ENCODE data around the gene GH1. TPM values are rescaled to one million over a fixed set of nuclear protein-coding genes. Genes with fewer than 3 reads are reported as not detected.
"Not testable (repeated sequence)": the region's sequence is repeated elsewhere in the genome, so short reads cannot be mapped to it uniquely, and the experiment has no call there.

Gene GH1
- total RNA-seq, 1 experiment from 2014 or later = not detected

DNA sequence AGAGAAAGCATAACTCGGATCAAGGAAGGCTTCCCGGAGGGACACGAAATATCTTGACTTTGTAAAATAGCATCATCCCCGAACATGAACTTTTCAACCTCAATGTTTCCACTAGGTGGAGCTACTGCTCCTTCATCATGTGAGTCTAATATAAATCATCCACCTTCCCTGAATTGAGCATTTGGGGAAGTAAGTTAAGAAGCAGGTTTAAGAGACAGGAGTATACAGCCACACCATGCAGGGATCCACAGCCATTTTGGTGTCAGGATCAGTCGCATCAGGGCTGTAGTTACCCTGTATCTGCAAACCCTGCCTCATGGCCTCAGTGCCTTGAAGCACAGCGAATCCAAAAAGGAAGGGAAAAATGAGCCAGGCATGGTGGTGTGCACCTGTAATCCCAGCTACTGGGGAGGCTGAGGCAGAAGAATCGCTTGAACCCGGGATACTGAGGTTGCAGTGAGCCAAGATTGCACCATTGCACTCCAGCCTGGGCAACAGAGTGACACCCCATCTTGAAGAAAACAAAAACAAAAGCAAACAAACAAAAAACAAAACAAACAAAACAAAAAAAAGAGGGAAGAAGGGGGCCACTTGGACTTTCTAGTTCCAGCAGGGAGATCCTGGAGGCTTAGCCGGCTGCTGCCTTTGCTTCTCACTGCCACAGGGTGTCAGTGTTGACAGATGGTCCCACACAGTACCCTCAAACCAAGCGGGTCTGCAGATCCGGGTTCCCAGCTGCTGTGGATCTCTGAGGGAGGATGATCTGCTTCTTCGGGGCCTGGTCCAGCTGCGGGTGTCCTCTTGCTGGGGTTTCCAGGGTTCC lies 29.4 kb downstream of the GH1 start:
- not testable (repeated sequence) for H3K36me3 ChIP-seq; H3K27ac ChIP-seq; H3K4me3 ChIP-seq; H3K4me1 ChIP-seq (replicated peaks); H3K9me3 ChIP-seq (replicated peaks)
- peaks cover 11% of the 10 kb centered on the region for H3K27me3 ChIP-seq (replicated peaks)
- peak in 1 of 2 experiments; percentile 52 for DNase-seq (ENCODE audit: low read depth in 1 of 2, low spot score in 2 of 2)

DNA sequence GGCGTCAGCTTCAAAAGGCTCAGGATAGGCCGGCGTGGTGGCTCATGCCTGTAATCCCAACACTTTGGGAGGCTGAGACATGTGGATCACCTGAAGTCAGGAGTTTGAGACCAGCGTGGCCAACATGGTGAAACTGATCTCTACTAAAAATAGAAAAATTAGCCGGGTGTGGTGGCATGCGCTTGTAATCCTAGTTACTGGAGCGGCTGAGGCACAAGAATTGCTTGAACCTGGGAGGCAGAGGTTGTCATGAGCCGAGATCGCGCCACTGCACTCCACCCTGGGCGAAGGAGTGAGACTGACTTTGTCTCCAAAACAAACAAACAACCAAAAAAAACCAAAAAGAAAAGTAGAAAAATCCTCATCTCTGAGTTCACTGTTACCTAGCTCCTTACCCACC lies 33.5 kb downstream of the GH1 start:
- not testable (repeated sequence) for H3K9me3 ChIP-seq (replicated peaks); H3K36me3 ChIP-seq; H3K27me3 ChIP-seq (replicated peaks); H3K27ac ChIP-seq; H3K4me3 ChIP-seq; H3K4me1 ChIP-seq (replicated peaks)
- peak in 1 of 2 experiments; percentile 27 for DNase-seq (ENCODE audit: low read depth in 1 of 2, low spot score in 2 of 2)

DNA sequence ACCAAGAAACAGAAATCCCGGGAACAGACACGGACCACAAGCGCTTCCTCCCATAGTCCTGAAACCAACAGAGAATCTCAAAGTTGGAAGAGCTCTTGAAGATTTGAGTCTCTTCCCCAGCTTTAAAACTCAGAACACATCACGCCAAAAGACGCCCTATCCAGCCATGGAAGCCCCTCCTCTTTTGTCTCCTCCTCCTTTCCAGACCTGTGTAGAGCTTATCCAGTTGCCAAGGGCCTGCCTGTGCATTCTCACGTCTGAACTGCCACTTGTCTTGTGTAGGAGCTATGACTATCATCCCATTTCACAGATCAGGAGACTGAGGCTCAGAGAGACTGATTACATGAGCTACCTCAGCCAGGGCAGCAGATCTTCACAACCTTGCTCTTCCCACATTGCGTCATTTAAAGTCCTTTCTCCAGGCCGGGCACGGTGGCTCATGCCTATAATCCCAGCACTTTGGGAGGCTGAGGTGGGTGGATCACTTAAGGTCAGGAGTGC lies 36.0 kb downstream of the GH1 start:
- H3K4me3 ChIP-seq; H3K9me3 ChIP-seq (replicated peaks); H3K27me3 ChIP-seq (replicated peaks); DNase-seq (ENCODE audit: low read depth in 1 of 2, low spot score in 2 of 2); H3K36me3 ChIP-seq; H3K27ac ChIP-seq; H3K4me1 ChIP-seq (replicated peaks): not testable (repeated sequence)

DNA sequence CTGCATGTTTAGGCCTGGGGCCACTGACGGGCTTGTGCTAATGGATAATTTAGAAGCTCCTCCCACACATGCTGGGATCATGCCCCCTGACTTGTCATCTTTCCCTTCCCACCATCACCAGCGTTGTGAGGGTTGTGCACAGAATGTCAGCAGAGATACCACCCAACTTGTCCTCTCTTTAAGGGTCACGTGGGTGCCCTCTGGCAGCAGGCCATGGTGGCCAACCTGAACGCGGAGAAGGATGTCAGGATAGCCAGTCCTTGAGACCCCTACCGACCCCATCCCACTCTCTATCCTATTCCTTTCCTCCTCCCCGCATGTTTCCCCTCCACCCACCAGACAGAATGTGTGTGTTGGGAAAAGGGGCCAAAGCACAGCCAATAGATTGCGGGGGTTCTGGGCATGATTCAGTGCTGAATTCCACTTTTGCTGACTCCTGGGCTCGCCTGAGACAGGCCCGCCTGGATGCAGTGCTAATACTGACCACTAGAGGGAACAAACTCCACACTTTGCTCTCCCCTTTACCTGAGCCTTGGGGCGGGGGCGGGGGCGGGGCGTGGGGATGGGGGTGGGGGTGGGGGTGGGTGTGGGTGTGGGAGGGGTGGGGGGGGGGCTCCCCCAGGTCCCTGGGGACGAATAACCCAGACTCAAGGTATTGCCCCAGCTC lies 36.6 kb downstream of the GH1 start, which contains the start of gene GH2:
GH2 (minus strand) TSS at position 10 of the 667 bp plus-strand sequence. CDS start 143 bp downstream, outside the sequence.
- Histone ChIP-seq H3K4me3 (no peak within 1 kb of the TSS), H3K27me3 (replicated peaks) (no peaks in the 10 kb centered on the region), H3K4me1 (replicated peaks) (no peaks in the 10 kb centered on the region), H3K27ac (no peak within 1 kb of the TSS), H3K9me3 (replicated peaks) (no peaks in the 10 kb centered on the region), H3K36me3 (no peaks in the 10 kb centered on the region)
- DNase-seq (ENCODE audit: low read depth in 1 of 2, low spot score in 2 of 2) = peak in 1 of 2 experiments; percentile 52

DNA sequence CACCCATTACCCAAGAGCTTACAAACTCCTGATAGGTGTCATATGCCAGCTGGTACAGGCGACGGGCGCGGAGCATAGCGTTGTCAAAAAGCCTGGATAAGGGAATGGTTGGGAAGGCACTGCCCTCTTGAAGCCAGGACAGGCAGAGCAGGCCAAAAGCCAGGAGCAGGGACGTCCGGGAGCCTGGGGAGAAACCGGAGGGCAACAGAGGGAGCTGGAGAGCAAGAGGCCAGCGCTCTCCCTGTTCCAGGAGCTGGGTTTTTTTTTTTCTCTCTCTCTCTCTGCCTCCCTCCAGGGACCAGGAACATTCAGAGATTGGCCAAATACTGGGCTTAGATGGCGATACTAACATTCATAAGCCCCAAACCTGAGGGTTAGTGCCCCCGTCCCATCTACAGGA lies 37.3 kb downstream of the GH1 start:
- not testable (repeated sequence) for H3K36me3 ChIP-seq; H3K27ac ChIP-seq; H3K4me1 ChIP-seq (replicated peaks); H3K27me3 ChIP-seq (replicated peaks); H3K4me3 ChIP-seq; H3K9me3 ChIP-seq (replicated peaks)
- peak in 1 of 2 experiments; percentile 39 for DNase-seq (ENCODE audit: low read depth in 1 of 2, low spot score in 2 of 2)

DNA sequence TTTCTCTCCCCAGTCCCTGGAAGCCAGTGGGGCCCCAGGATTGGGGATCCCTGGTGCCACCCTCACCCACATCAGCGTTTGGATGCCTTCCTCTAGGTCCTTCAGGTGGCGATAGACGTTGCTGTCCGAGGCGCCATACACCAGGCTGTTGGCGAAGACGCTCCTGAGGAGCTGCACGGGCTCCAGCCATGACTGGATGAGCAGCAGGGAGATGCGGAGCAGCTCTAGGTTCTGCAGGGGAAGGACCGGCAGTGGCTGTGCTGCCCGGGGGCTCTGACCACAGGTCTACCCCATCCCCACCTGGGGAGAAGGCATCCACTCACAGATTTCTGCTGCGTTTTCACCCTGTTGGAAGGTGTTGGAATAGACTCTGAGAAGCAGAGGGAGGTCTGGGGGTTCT lies 37.9 kb downstream of the GH1 start:
- H3K27me3 ChIP-seq (replicated peaks) = no peaks in the 10 kb centered on the region
- no peak overlapping the region for H3K4me3 ChIP-seq
- H3K9me3 ChIP-seq (replicated peaks) = no peaks in the 10 kb centered on the region
- H3K27ac ChIP-seq = no peak overlapping the region
- DNase-seq (ENCODE audit: low read depth in 1 of 2, low spot score in 2 of 2) = peak in 1 of 2 experiments; percentile 44
- no peaks in the 10 kb centered on the region for H3K36me3 ChIP-seq
- H3K4me1 ChIP-seq (replicated peaks) = no peaks in the 10 kb centered on the region

DNA sequence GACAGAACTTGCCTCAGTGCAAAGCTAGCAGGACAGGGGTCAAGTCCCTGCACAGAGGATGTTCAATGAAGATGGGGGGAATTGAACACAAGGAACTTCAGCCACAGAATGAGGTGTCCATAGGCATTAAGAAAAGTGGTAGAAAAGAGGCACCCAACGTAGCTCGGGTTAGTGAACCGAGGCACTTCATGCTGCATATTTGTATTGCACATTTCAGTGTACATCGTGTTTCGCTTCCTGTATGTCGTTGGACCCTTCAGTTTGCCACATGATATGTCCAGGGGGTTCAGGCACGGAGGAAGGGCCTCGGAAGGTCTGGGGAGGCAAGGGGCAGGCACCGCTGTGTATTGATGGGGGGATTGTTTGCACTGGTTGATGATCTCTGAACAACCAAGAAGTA lies 40.2 kb downstream of the GH1 start:
- not testable (repeated sequence) for H3K4me1 ChIP-seq (replicated peaks); H3K27me3 ChIP-seq (replicated peaks); H3K27ac ChIP-seq; H3K36me3 ChIP-seq; H3K4me3 ChIP-seq; H3K9me3 ChIP-seq (replicated peaks); DNase-seq (ENCODE audit: low read depth in 1 of 2, low spot score in 2 of 2)

DNA sequence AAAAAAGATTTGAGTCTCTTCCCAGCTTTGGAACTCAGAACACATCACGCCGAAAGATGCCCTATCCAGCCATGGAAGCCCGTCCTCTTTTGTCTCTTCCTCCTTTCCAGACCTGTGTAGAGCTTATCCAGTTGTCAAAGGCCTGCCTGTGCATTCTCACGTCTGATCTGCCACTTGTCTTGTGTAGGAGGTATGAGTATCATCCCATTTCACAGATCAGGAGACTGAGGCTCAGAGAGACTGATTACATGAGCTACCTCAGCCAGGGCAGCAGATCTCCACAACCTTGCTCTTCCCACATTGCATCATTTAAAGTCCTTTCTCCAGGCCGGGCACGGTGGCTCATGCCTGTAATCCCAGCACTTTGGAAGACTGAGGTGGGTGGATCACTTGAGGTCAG lies 43.9 kb downstream of the GH1 start:
- not testable (repeated sequence) for H3K27ac ChIP-seq; H3K36me3 ChIP-seq; H3K27me3 ChIP-seq (replicated peaks); DNase-seq (ENCODE audit: low read depth in 1 of 2, low spot score in 2 of 2); H3K9me3 ChIP-seq (replicated peaks); H3K4me1 ChIP-seq (replicated peaks); H3K4me3 ChIP-seq

DNA sequence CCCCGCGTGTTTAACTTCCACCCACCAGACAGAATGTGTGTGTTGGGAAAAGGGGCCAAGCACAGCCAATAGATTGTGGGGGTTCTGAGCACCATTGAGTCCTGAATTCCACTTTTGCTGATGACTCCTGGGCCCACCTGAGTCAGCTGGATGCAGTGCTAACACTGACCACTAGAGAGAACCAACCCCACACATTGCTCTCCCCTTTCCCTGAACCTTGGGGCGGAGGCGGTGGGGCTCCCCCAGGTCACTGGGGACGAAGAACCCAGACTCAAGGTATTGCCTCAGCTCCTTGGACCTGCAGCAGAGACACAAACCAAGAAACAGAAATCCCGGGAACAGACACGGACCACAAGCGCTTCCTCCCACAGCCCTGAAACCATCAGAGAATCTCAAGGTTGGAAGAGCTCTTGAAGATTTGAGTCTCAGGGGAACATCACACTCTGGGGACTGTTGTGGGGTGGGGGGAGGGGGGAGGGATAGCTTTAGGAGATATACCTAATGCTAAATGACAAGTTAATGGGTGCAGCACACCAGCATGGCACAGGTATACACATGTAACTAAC lies 44.5 kb downstream of the GH1 start:
- not testable (repeated sequence) for H3K4me1 ChIP-seq (replicated peaks); H3K27ac ChIP-seq; H3K9me3 ChIP-seq (replicated peaks); H3K27me3 ChIP-seq (replicated peaks); DNase-seq (ENCODE audit: low read depth in 1 of 2, low spot score in 2 of 2); H3K36me3 ChIP-seq; H3K4me3 ChIP-seq

DNA sequence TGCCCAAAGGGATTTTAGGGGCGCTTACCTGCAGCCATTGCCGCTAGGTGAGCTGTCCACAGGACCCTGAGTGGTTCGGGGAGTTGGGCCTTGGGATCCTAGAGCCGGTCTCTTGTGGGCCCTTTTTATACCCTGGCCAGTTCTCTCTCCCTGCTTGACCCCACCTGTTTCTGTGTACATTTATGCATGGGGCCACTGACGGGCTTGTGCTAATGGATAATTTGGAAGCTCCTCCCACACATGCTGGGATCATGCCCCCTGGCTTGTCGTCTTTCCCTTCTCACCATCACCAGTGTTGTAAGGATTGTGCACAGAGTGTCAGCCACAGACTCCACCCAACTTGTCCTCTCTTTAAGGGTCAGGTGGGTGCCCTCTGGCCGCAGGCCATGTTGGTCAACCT lies 45.1 kb downstream of the GH1 start, which contains the start of gene CSH2:
CSH2 (minus strand) TSS at position 101 of the 400 bp plus-strand sequence; CDS start at position 38, 63 bp downstream.
- not testable (repeated sequence) for DNase-seq (ENCODE audit: low read depth in 1 of 2, low spot score in 2 of 2); H3K36me3 ChIP-seq; H3K9me3 ChIP-seq (replicated peaks); H3K27me3 ChIP-seq (replicated peaks); H3K4me3 ChIP-seq; H3K27ac ChIP-seq; H3K4me1 ChIP-seq (replicated peaks)

DNA sequence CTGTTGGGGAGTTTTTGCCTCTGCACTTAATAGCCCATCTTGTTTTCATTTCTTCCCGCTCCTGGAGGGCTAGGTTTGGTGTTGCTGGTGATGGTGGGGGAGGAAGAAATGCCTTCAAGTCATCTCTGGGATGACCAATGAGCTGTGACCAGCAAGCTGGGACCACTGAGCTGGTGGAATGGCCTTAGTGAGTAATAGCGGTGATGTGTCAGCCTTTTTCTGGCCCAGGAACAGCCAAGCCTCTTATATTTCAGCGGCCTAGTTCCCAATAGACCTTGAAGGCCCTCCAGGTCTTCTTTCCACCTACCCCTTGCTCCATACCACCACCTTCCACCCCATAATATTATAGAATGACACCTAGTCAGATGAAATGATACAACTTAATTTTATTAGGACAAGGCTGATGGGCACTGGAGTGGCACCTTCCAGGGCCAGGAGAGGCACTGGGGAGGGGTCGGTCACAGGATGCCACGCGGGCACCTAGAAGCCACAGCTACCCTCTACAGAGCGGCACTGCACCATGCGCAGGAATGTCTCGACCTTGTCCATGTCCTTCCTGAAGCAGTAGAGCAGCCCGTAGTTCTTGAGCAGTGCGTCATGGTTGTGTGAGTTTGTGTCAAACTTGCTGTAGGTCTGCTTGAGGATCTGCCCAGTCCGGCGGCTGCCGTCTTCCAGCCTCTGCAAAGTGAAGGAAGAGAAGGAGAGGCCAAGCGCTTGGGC lies 46.8 kb downstream of the GH1 start:
- not testable (repeated sequence) for DNase-seq (ENCODE audit: low read depth in 1 of 2, low spot score in 2 of 2)

DNA sequence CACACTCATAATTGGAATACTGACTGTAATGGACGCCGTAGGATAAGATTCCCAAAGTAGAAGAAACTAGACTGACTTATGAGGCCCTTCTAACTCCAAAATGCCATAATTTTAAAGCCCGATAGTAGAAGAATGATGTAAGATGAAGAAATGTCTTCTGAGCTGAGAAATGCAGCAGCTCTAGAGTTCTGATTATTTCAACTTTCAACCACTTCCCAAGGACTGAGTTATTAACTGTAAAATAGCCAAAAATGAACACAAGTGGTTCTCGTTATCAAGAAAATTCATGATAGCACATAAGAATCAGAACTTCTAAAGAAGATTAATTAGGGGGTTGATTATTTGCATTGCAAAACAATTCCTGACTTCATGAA lies 48.4 kb downstream of the GH1 start:
- H3K4me1 ChIP-seq (replicated peaks); DNase-seq (ENCODE audit: low read depth in 1 of 2, low spot score in 2 of 2); H3K27me3 ChIP-seq (replicated peaks); H3K27ac ChIP-seq; H3K4me3 ChIP-seq; H3K9me3 ChIP-seq (replicated peaks); H3K36me3 ChIP-seq: not testable (repeated sequence)

More for the DNA sequence above, 46.8 kb downstream of the GH1 start:
- not testable (repeated sequence) for H3K4me1 ChIP-seq (replicated peaks); H3K4me3 ChIP-seq; H3K27ac ChIP-seq; H3K36me3 ChIP-seq; H3K27me3 ChIP-seq (replicated peaks); H3K9me3 ChIP-seq (replicated peaks)

DNA sequence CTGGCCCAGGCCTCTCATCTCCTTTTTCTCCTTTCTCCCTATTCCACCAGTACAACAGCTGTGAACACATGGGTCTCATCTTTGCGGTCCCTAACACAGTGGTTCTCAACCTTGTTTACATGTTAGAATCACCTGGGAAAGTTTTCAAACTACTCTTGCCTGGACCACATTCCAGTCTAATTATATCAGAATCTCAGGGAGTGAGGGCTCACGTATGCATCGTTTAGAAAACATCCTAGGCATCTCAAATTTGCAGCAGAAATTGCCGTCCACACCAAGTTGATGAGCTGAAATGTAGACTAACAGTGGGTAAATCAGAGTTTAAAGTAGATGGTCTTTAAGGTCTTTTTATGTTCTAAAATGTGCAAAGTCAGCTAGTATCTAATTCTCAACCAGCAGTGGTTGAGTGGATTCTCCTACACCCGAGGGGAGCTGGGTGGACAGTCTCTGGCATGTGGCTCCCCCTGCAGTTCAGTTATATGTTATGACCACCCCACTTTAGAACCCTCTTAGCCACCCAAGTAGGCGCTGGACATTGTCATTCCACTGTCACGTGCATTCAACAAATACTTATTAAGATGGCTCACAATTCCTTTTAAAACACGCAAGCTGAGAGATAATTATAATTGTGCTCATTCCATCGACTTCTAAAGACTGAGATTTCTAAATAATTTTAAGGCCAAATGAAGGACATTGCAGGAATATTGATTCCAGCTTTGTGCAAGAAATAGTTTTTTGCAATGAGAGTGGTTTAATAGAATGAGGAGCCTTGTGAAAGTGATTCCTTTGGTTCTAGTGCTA lies 48.9 kb downstream of the GH1 start:
- not testable (repeated sequence) for H3K9me3 ChIP-seq (replicated peaks); H3K27me3 ChIP-seq (replicated peaks); H3K36me3 ChIP-seq; H3K4me1 ChIP-seq (replicated peaks); H3K27ac ChIP-seq; H3K4me3 ChIP-seq; DNase-seq (ENCODE audit: low read depth in 1 of 2, low spot score in 2 of 2)
